Measurements from ENCODE around the gene PLEKHA7. TPM values are rescaled to one million over a fixed set of nuclear protein-coding genes. Genes with fewer than 3 reads are reported as not detected.

PLEKHA7 gene
- polyA plus RNA-seq, 1 of the 3 experiments (the other 2 are of a cell fraction): 0.12 TPM

- Histone ChIP-seq H2AFZ (ENCODE audit: low read depth) (no peak overlapping the region), H3F3A (replicated peaks; ENCODE audit: insufficient read depth) (no peaks in the 10 kb centered on the region), H3K9me3 (no peaks in the 10 kb centered on the region), H3K27me3 (ENCODE audit: insufficient read depth) (peaks cover 4% of the 10 kb centered on the region; the same call in 1 of the 2 replicates), H4K20me1 (ENCODE audit: insufficient read depth) (no peaks in the 10 kb centered on the region), H3K27ac (ENCODE audit: low read depth in 2 of 2, low read length in 1 of 2) (no peak overlapping the region), H3K4me2 (no peak overlapping the region), H3K9me2 (no peaks in the 10 kb centered on the region), H3K79me2 (ENCODE audit: insufficient read depth) (no peaks in the 10 kb centered on the region), H3K4me1 (ENCODE audit: control insufficient read depth in 1 of 2, insufficient read depth in 2 of 2, low read depth in 1 of 2, low read length in 1 of 2) (peaks cover 0 to 18% of the 10 kb centered on the region in 2 experiments; a peak in 1 of 4 replicates), H3K9ac (no peak overlapping the region), H3K36me3 (replicated peaks in 1 of 2; ENCODE audit: control insufficient read depth in 1 of 2, insufficient read depth in 2 of 2, low read length in 1 of 2) (no peaks in the 10 kb centered on the region), H3K4me3 (ENCODE audit: low read depth in 2 of 2, low read length in 1 of 2) (no peak overlapping the region)
- POLR2A ChIA-PET: no interaction called here
- 45% methylated on average over 3 of the region's 4 CpGs for WGBS (ENCODE audit: low lambda C conversion rate)
- DNase-seq: no peak
- CTCF ChIA-PET: interaction anchor here (1.2 to 1.5 kb wide), 2 partner anchors 37 to 206 kb away, joined by 3 to 6 read pairs; no protein-coding TSS in a partner anchor
- TF ChIP-seq TAF1 (IDR thresholded peaks at IDR 0.05; ENCODE audit: borderline replicate concordance, low read depth, low read length): no peak
- TF ChIP-seq YY1 (IDR thresholded peaks at IDR 0.05; ENCODE audit: low read depth): no peak
- TF ChIP-seq MXI1 (IDR thresholded peaks at IDR 0.05; ENCODE audit: low read depth, low read length): no peak
- no peak for TF ChIP-seq FOXM1 (IDR thresholded peaks at IDR 0.05; ENCODE audit: low read depth)
- TF ChIP-seq RFX5 (IDR thresholded peaks at IDR 0.05; ENCODE audit: low read length): no peak
- TF ChIP-seq MAX (IDR thresholded peaks at IDR 0.05; ENCODE audit: low read depth): no peak
- no peak for TF ChIP-seq RXRA (IDR thresholded peaks at IDR 0.05; ENCODE audit: borderline replicate concordance, low read depth)
- no peak for TF ChIP-seq NFIC (IDR thresholded peaks at IDR 0.05; ENCODE audit: borderline replicate concordance)
- TF ChIP-seq NRF1 (IDR thresholded peaks at IDR 0.05; ENCODE audit: low read depth, low read length): no peak
- TF ChIP-seq, protein P1, sequence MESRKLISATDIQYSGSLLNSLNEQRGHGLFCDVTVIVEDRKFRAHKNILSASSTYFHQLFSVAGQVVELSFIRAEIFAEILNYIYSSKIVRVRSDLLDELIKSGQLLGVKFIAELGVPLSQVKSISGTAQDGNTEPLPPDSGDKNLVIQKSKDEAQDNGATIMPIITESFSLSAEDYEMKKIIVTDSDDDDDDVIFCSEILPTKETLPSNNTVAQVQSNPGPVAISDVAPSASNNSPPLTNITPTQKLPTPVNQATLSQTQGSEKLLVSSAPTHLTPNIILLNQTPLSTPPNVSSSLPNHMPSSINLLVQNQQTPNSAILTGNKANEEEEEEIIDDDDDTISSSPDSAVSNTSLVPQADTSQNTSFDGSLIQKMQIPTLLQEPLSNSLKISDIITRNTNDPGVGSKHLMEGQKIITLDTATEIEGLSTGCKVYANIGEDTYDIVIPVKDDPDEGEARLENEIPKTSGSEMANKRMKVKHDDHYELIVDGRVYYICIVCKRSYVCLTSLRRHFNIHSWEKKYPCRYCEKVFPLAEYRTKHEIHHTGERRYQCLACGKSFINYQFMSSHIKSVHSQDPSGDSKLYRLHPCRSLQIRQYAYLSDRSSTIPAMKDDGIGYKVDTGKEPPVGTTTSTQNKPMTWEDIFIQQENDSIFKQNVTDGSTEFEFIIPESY (IDR thresholded peaks at IDR 0.05; ENCODE audit: borderline replicate concordance, low read depth): no peak
- no peak for TF ChIP-seq IRF3 (IDR thresholded peaks at IDR 0.05; ENCODE audit: low read depth, low read length)
- TF ChIP-seq ELF1 (IDR thresholded peaks at IDR 0.05): no peak
- no peak for TF ChIP-seq JUND (IDR thresholded peaks at IDR 0.05)
- TF ChIP-seq FOXJ3 (CRISPR knock-in tag; IDR thresholded peaks at IDR 0.05): no peak
- no peak for TF ChIP-seq SMC3 (IDR thresholded peaks at IDR 0.05; ENCODE audit: low read depth, low read length)
- TF ChIP-seq, protein P2, sequence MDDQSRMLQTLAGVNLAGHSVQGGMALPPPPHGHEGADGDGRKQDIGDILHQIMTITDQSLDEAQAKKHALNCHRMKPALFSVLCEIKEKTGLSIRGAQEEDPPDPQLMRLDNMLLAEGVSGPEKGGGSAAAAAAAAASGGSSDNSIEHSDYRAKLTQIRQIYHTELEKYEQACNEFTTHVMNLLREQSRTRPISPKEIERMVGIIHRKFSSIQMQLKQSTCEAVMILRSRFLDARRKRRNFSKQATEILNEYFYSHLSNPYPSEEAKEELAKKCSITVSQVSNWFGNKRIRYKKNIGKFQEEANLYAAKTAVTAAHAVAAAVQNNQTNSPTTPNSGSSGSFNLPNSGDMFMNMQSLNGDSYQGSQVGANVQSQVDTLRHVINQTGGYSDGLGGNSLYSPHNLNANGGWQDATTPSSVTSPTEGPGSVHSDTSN (IDR thresholded peaks at IDR 0.05): no peak
- TF ChIP-seq, protein P3, sequence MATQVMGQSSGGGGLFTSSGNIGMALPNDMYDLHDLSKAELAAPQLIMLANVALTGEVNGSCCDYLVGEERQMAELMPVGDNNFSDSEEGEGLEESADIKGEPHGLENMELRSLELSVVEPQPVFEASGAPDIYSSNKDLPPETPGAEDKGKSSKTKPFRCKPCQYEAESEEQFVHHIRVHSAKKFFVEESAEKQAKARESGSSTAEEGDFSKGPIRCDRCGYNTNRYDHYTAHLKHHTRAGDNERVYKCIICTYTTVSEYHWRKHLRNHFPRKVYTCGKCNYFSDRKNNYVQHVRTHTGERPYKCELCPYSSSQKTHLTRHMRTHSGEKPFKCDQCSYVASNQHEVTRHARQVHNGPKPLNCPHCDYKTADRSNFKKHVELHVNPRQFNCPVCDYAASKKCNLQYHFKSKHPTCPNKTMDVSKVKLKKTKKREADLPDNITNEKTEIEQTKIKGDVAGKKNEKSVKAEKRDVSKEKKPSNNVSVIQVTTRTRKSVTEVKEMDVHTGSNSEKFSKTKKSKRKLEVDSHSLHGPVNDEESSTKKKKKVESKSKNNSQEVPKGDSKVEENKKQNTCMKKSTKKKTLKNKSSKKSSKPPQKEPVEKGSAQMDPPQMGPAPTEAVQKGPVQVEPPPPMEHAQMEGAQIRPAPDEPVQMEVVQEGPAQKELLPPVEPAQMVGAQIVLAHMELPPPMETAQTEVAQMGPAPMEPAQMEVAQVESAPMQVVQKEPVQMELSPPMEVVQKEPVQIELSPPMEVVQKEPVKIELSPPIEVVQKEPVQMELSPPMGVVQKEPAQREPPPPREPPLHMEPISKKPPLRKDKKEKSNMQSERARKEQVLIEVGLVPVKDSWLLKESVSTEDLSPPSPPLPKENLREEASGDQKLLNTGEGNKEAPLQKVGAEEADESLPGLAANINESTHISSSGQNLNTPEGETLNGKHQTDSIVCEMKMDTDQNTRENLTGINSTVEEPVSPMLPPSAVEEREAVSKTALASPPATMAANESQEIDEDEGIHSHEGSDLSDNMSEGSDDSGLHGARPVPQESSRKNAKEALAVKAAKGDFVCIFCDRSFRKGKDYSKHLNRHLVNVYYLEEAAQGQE (IDR thresholded peaks at IDR 0.05; ENCODE audit: low read depth, low read length): no peak
- TF ChIP-seq POLR2AphosphoS5 (IDR thresholded peaks at IDR 0.05; ENCODE audit: low read depth, low read length): no peak
- no peak for TF ChIP-seq GATA2 (CRISPR knock-in tag; IDR thresholded peaks at IDR 0.05)
- TF ChIP-seq RAD21 (IDR thresholded peaks at IDR 0.05; ENCODE audit: low read length): no peak
Measured at GRCh38 chr11:16857186-16857585, 157.0 kb downstream of the PLEKHA7 start.
